Activated effector memory CD4-positive, alpha-beta T cell treated with Interleukin-2 at 50 U/mL for 16 hours (primary cell): Measurements from ENCODE around the gene RPL29.

Experiments used
- DNase-seq: peaks from one replicate; pipeline ENCODE4 v3.0.0-alpha.2; 2020

Gene RPL29

GRCh38 chr3:51944451-51945021, 51.2 kb downstream of the RPL29 start:
- no peak for DNase-seq
